IPS DF 6.9 (cell line): ENCODE results near the gene PRRC2C.

ENCODE experiments used
- DNase-seq: peaks from one replicate; pipeline ENCODE4 v3.0.0-alpha.2; 2013; ENCODE audit warnings: low read depth, low spot score
- H3K27ac ChIP-seq: one replicate; pipeline ENCODE4 v1.5.1; 2013; ENCODE audit warnings: low read length, control low read depth
- H3K27me3 ChIP-seq: 2 replicates; pipeline ENCODE4 v1.6.1; 2013; ENCODE audit warnings: mild to moderate bottlenecking, low read length; ENCODE audit not compliant: control insufficient read depth, insufficient read depth
- H3K36me3 ChIP-seq: 2 replicates; pipeline ENCODE4 v1.6.1; 2013; ENCODE audit warnings: low read length; ENCODE audit not compliant: control insufficient read depth, insufficient read depth
- H3K4me1 ChIP-seq: 2 replicates; pipeline ENCODE4 v1.6.1; 2013; ENCODE audit warnings: low read length; ENCODE audit not compliant: control insufficient read depth, insufficient read depth
- H3K4me3 ChIP-seq: 2 replicates; pipeline ENCODE4 v1.5.1; 2013; ENCODE audit warnings: mild to moderate bottlenecking, low read length
- H3K9me3 ChIP-seq: 2 replicates; pipeline ENCODE4 v1.6.1; 2013; ENCODE audit warnings: low read length, inconsistent platforms; ENCODE audit not compliant: control insufficient read depth, insufficient read depth
- WGBS: extraction: QIAGEN DNeasy Blood & Tissue Kit; methylation state at CpG from one replicate; pipeline ENCODE4 v1.1.7; 2013; ENCODE audit warnings: mixed read lengths, missing lambda C conversion rate; ENCODE audit not compliant: insufficient read length, insufficient coverage; 5-methylcytosine and 5-hydroxymethylcytosine counted together

Gene PRRC2C

DNA sequence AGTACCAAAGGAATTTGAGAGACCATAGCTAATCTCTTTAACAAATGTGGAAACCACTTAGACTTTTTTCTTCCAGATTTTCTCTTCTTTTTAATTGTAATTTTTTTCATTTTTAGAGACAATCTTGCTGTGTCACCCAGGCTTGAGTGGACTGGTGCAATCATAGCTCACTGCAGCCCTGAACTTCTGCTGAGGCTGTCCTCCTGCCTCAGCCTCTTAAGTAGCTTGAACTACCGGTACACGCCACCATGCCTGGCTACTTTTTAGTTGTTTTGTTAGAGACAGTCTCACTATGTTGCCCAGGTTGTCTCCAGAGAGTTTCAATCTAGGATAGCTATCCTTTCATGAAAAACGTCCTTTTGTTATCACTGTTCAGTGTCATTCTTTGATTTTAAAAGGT lies 15.0 kb downstream of the PRRC2C start:
- DNase-seq = no peak
- no CpG with 5 or more reads among the region's 3 CpGs for WGBS
- no peaks in the 10 kb centered on the region for H3K36me3 ChIP-seq

GRCh38 chr1:171500803-171501202 lies 15.5 kb downstream of the PRRC2C start:
- H3K4me1 ChIP-seq = peaks cover 3% of the 10 kb centered on the region
- DNase-seq = no peak
- H3K27me3 ChIP-seq = no peaks in the 10 kb centered on the region
- no peak overlapping the region for H3K27ac ChIP-seq
- no peaks in the 10 kb centered on the region for H3K9me3 ChIP-seq
- H3K36me3 ChIP-seq = no peaks in the 10 kb centered on the region
- no peak overlapping the region for H3K4me3 ChIP-seq
- no CpG with 5 or more reads among the region's 4 CpGs for WGBS

More for the DNA sequence above, 15.0 kb downstream of the PRRC2C start:
- Histone ChIP-seq H3K9me3 (no peaks in the 10 kb centered on the region), H3K27me3 (no peaks in the 10 kb centered on the region), H3K4me1 (peaks cover 3% of the 10 kb centered on the region), H3K4me3 (no peak overlapping the region), H3K27ac (no peak overlapping the region)

GRCh38 chr1:171501305-171502024 lies 16.1 kb downstream of the PRRC2C start:
- no peak for DNase-seq
- Histone ChIP-seq H3K4me1 (peaks cover 3% of the 10 kb centered on the region), H3K27ac (no peak overlapping the region), H3K36me3 (no peaks in the 10 kb centered on the region), H3K9me3 (no peaks in the 10 kb centered on the region), H3K4me3 (no peak overlapping the region), H3K27me3 (no peaks in the 10 kb centered on the region)

GRCh38 chr1:171506525-171507304 lies 21.4 kb downstream of the PRRC2C start:
- Histone ChIP-seq H3K27me3 (no peaks in the 10 kb centered on the region), H3K36me3 (no peaks in the 10 kb centered on the region), H3K4me1 (no peaks in the 10 kb centered on the region), H3K27ac (no peak overlapping the region), H3K9me3 (no peaks in the 10 kb centered on the region), H3K4me3 (no peak overlapping the region)
- no peak for DNase-seq
- WGBS = no CpG with 5 or more reads among the region's 1 CpG

- no peak overlapping the region for H3K27ac ChIP-seq
- no peaks in the 10 kb centered on the region for H3K27me3 ChIP-seq
- no peak overlapping the region for H3K4me3 ChIP-seq
- no CpG with 5 or more reads among the region's 4 CpGs for WGBS
- no peaks in the 10 kb centered on the region for H3K36me3 ChIP-seq
- DNase-seq = no peak
- H3K9me3 ChIP-seq = no peaks in the 10 kb centered on the region
- no peaks in the 10 kb centered on the region for H3K4me1 ChIP-seq
Measured at GRCh38 chr1:171507435-171507834, 22.1 kb downstream of the PRRC2C start.

- H3K27ac ChIP-seq = no peak overlapping the region
- DNase-seq = no peak
- H3K36me3 ChIP-seq = no peaks in the 10 kb centered on the region
- H3K27me3 ChIP-seq = no peaks in the 10 kb centered on the region
- no peak overlapping the region for H3K4me3 ChIP-seq
- no peaks in the 10 kb centered on the region for H3K9me3 ChIP-seq
- H3K4me1 ChIP-seq = no peaks in the 10 kb centered on the region
Measured at GRCh38 chr1:171509191-171509590, 23.9 kb downstream of the PRRC2C start.

DNA sequence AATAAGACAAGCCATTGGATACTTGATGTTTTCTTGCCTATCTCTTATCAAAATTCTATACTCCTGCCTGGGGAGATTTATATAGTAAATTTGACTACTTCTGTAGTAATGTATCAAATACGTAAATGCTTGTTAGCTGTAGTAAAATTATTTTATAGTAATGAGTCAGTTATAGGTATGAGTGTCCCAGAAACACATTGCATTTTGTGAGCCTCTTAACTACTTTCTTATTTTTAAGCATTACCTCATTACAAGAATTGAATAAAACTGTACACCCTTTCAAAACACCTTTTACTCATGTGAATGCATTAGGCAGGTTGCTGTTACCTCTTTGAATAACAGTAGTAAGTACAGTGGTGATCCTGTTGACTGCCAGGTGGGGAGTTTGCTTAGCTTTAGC lies 28.4 kb downstream of the PRRC2C start:
- Histone ChIP-seq H3K4me1 (no peaks in the 10 kb centered on the region), H3K4me3 (no peak overlapping the region), H3K9me3 (no peaks in the 10 kb centered on the region), H3K36me3 (peaks cover 9% of the 10 kb centered on the region), H3K27ac (no peak overlapping the region), H3K27me3 (no peaks in the 10 kb centered on the region)
- DNase-seq = no peak
- WGBS = no CpG with 5 or more reads among the region's 1 CpG

DNA sequence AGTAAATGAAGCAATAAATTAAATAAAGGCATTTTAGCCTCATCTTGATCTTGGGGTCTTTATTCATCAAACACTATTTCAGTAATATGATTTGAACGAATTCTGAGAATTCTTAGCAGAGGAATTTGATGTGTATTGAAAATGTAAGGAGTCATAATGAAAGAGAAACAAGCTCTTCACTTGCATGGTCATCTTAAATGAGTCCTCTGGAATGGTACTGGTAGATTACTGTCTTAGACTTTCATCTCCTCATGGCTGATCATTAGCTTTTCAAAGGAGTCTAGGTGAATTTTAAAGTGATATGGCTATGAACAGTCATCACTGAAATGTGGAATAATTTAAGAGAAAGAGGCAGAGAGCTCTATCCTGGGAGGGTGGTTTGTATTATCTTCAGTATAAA lies 30.0 kb downstream of the PRRC2C start:
- Histone ChIP-seq H3K27ac (no peak overlapping the region), H3K27me3 (no peaks in the 10 kb centered on the region), H3K4me3 (no peak overlapping the region), H3K36me3 (peaks cover 9% of the 10 kb centered on the region), H3K9me3 (no peaks in the 10 kb centered on the region), H3K4me1 (no peaks in the 10 kb centered on the region)
- DNase-seq = no peak
- no CpG with 5 or more reads among the region's 1 CpG for WGBS

- no peak overlapping the region for H3K4me3 ChIP-seq
- WGBS = no CpG with 5 or more reads among the region's 4 CpGs
- H3K4me1 ChIP-seq = no peaks in the 10 kb centered on the region
- H3K27me3 ChIP-seq = no peaks in the 10 kb centered on the region
- DNase-seq = no peak
- H3K27ac ChIP-seq = no peak overlapping the region
- H3K36me3 ChIP-seq = peaks cover 9% of the 10 kb centered on the region
- no peaks in the 10 kb centered on the region for H3K9me3 ChIP-seq
Measured at GRCh38 chr1:171515741-171516140, 30.4 kb downstream of the PRRC2C start.

DNA sequence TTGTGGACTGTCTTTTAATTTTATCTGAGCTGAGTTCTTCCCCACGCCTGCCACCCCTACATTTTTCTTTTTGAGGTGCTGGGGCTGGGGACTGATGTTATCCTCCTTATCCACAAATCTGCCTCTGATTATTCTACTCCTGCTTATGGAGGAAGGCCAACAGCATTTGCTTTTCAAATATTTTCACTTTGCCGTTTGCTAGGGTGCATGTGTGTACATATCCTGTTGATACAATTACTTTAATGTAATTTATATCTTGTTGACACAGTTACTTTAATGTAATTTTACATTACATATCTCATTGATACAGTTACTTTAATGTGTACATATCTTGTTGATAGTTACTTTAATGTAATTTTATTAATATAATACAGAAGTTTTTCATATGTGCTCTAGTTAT lies 36.2 kb downstream of the PRRC2C start:
- no CpG with 5 or more reads among the region's 2 CpGs for WGBS
- Histone ChIP-seq H3K36me3 (peaks cover 12% of the 10 kb centered on the region), H3K4me1 (no peaks in the 10 kb centered on the region), H3K27me3 (no peaks in the 10 kb centered on the region), H3K27ac (no peak overlapping the region), H3K9me3 (no peaks in the 10 kb centered on the region), H3K4me3 (no peak overlapping the region)
- DNase-seq = no peak

- peaks cover 18% of the 10 kb centered on the region; the same call in 1 of the 2 replicates for H3K36me3 ChIP-seq
- H3K9me3 ChIP-seq = no peaks in the 10 kb centered on the region
- DNase-seq = no peak
- H3K4me3 ChIP-seq = no peak overlapping the region
- WGBS = no CpG with 5 or more reads among the region's 3 CpGs
- no peaks in the 10 kb centered on the region for H3K4me1 ChIP-seq
- H3K27ac ChIP-seq = no peak overlapping the region
- no peaks in the 10 kb centered on the region for H3K27me3 ChIP-seq
Measured at GRCh38 chr1:171530676-171531075, 45.3 kb downstream of the PRRC2C start.
